Measurements from ENCODE around the gene IL15.

Gene IL15

GRCh38 chr4:141771889-141772830 is 135.8 kb downstream of the IL15 start:
- DNase-seq (ENCODE audit: low read depth in 2 of 2): no peak

- DNase-seq (ENCODE audit: low read depth in 2 of 2): no peak
Observed at GRCh38 chr4:141772838-141773237, 136.5 kb downstream of the IL15 start.

DNA sequence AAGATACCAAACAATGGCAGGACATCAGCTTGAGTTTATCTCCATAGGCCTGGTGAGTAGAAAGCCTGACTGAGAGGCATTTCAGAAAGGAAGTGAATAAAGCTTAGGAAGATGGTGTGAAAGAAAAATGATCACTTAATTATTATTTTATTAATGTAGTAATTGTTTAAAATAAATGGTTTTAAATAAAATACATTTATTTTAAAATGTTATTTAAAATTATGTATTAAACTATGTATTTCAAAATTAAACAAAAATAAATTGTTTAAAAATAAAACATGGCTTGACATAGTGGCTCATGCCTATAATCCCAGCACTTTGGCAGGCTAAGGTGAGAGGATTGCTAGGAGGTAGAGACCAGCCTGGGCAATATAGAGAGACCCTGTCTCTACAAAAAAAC is 145.8 kb downstream of the IL15 start:
- DNase-seq (ENCODE audit: low read depth in 2 of 2): no peak

Measured in stimulated activated CD8-positive, alpha-beta memory T cell treated with anti-CD3 and anti-CD28 coated beads, Interleukin-7, amount 100 ng/mL, for 4 hours (primary cell).